H1 (cell line): ENCODE measurements around the gene RRAS. TPM values are rescaled to one million over a fixed set of nuclear protein-coding genes. Genes with fewer than 3 reads are reported as not detected.

Source experiments
- CTCF ChIA-PET: fragments of 300-600 bp; sonication (Branson Sonifier 250); formaldehyde crosslinking; loops from one replicate; lab custom pipeline; 2021; ENCODE audit not compliant: partially characterized antibody; lab: Charles Lee
- POLR2A ChIA-PET: fragments of 300-600 bp; sonication (Branson Sonifier 250); formaldehyde crosslinking; loops from one replicate; lab custom pipeline; 2021; ENCODE audit warnings: inconsistent platforms; ENCODE audit not compliant: partially characterized antibody; lab: Charles Lee
- DNase-seq, 2 experiments: peaks; one replicate each; pipeline versions ENCODE4 v3.0.0 to v3.0.0-alpha.2; 2010 to 2022; ENCODE audit warnings: low spot score in 2 of 2, low read depth in 1 of 2, mixed read lengths in 1 of 2
- FAIRE-seq: peaks from 2 replicates; lab custom pipeline; 2011; peaks lifted over from hg19 to GRCh38; lab: Jason Lieb, UNC
- H2AFZ ChIP-seq: 2 replicates; pipeline ENCODE4 v1.8.1; 2012; ENCODE audit warnings: low read length, inconsistent platforms
- H2AK5ac ChIP-seq: 2 replicates; pipeline ENCODE4 v1.6.1; 2013; ENCODE audit warnings: low read depth, low read length
- H2BK120ac ChIP-seq: replicated peaks from 2 replicates; pipeline ENCODE3; 2013; ENCODE audit warnings: low read depth, low read length, inconsistent platforms
- H2BK12ac ChIP-seq: 2 replicates; pipeline ENCODE4 v1.6.1; 2013; ENCODE audit warnings: low read depth, low read length
- H2BK15ac ChIP-seq: 2 replicates; pipeline ENCODE4 v1.6.1; 2013; ENCODE audit warnings: low read length
- H2BK20ac ChIP-seq: 2 replicates; pipeline ENCODE4 v1.6.1; 2013; ENCODE audit warnings: low read length
- H2BK5ac ChIP-seq: 2 replicates; pipeline ENCODE4 v1.6.1; 2013; ENCODE audit warnings: low read depth, low read length
- H3K14ac ChIP-seq: 2 replicates; pipeline ENCODE4 v1.6.1; 2013; ENCODE audit warnings: inconsistent platforms; ENCODE audit not compliant: insufficient read length
- H3K18ac ChIP-seq: 2 replicates; pipeline ENCODE4 v1.6.1; 2013; ENCODE audit warnings: low read length; ENCODE audit errors: extremely low read depth
- H3K23ac ChIP-seq: 2 replicates; pipeline ENCODE4 v1.6.1; 2013; ENCODE audit warnings: inconsistent platforms; ENCODE audit not compliant: insufficient read length
- H3K23me2 ChIP-seq: 2 replicates; pipeline ENCODE4 v1.6.1; 2013; ENCODE audit warnings: low read depth, low read length
- H3K27ac ChIP-seq: 2 replicates; pipeline ENCODE4 v1.6.1; 2011; ENCODE audit warnings: low read depth, low read length, inconsistent platforms
- H3K27me3 ChIP-seq, 4 experiments: replicated peaks in 1 of 4; 1 replicate in 1 of 4; 2 replicates in 3 of 4; pipeline versions ENCODE4 v1.6.1 to v1.8.1; 2011 to 2013; ENCODE audit warnings: low read length in 3 of 4, mild to moderate bottlenecking in 3 of 4, inconsistent platforms in 2 of 4, mixed read lengths in 2 of 4, moderate library complexity in 1 of 4; ENCODE audit not compliant: control insufficient read depth in 3 of 4, insufficient read depth in 3 of 4; ENCODE audit errors: extremely low read depth in 1 of 4
- H3K36me3 ChIP-seq, 4 experiments: 2 replicates each; pipeline versions ENCODE4 v1.6.1 to v1.8.1; 2011 to 2013; ENCODE audit warnings: mild to moderate bottlenecking in 4 of 4, low read length in 3 of 4, moderate library complexity in 2 of 4, control low read depth in 1 of 4, inconsistent platforms in 1 of 4; ENCODE audit not compliant: insufficient read depth in 4 of 4, control insufficient read depth in 2 of 4
- H3K4ac ChIP-seq: replicated peaks from 2 replicates; pipeline ENCODE3; 2013; ENCODE audit warnings: low read length, low read depth, mixed read lengths, inconsistent platforms; ENCODE audit not compliant: insufficient read length
- H3K4me1 ChIP-seq, 4 experiments: replicated peaks in 1 of 4; 1 replicate in 1 of 4; 2 replicates in 3 of 4; pipeline versions ENCODE4 v1.6.1 to v1.8.1; 2011 to 2013; ENCODE audit warnings: low read length in 3 of 4, inconsistent platforms in 2 of 4, mixed read lengths in 1 of 4; ENCODE audit not compliant: insufficient read depth in 4 of 4, control insufficient read depth in 3 of 4
- H3K4me2 ChIP-seq, 2 experiments: 2 replicates each; pipeline versions ENCODE4 v1.6.1 to v1.8.1; 2011 to 2013; ENCODE audit warnings: low read depth in 2 of 2, low read length in 2 of 2, control low read depth in 1 of 2, inconsistent platforms in 1 of 2, mild to moderate bottlenecking in 1 of 2; ENCODE audit not compliant: insufficient read depth in 1 of 2
- H3K4me3 ChIP-seq, 4 experiments: fragments of 200-600, 300-600 bp in 1 of 4; sonication (generic), shearing (Covaris generic), sonication (Bioruptor Twin) in 1 of 4; 2 replicates each; pipeline versions ENCODE4 v1.5.1 to v1.8.1; 2011 to 2016; ENCODE audit warnings: low read length in 4 of 4, low read depth in 3 of 4, control low read depth in 2 of 4, inconsistent platforms in 2 of 4, mild to moderate bottlenecking in 2 of 4, mixed read lengths in 1 of 4, moderate library complexity in 1 of 4; ENCODE audit not compliant: insufficient read depth in 2 of 4; ENCODE audit errors: extremely low read depth in 1 of 4
- H3K56ac ChIP-seq: replicated peaks from 2 replicates; pipeline ENCODE3; 2013; ENCODE audit warnings: low read depth, mild to moderate bottlenecking, mixed read lengths, low read length, inconsistent platforms; ENCODE audit not compliant: insufficient read length
- H3K79me1 ChIP-seq: 2 replicates; pipeline ENCODE4 v1.6.1; 2013; ENCODE audit warnings: low read depth, low read length, control low read depth
- H3K79me2 ChIP-seq, 2 experiments: 2 replicates each; pipeline versions ENCODE4 v1.6.1 to v1.8.1; 2012 to 2013; ENCODE audit warnings: low read length in 2 of 2, mild to moderate bottlenecking in 2 of 2, inconsistent platforms in 1 of 2; ENCODE audit not compliant: insufficient read depth in 2 of 2, control insufficient read depth in 1 of 2
- H3K9ac ChIP-seq, 4 experiments: replicated peaks in 1 of 4; 1 replicate in 1 of 4; 2 replicates in 3 of 4; pipeline versions ENCODE4 v1.6.1 to v1.8.1; 2011 to 2013; ENCODE audit warnings: low read depth in 3 of 4, low read length in 3 of 4, control low read depth in 2 of 4, mild to moderate bottlenecking in 2 of 4, moderate library complexity in 2 of 4, inconsistent platforms in 1 of 4; ENCODE audit errors: extremely low read depth in 1 of 4
- H3K9me3 ChIP-seq, 2 experiments: 2 replicates each; pipeline versions ENCODE4 v1.6.1 to v1.8.1; 2012 to 2013; ENCODE audit warnings: mild to moderate bottlenecking in 2 of 2, moderate library complexity in 2 of 2, control low read depth in 1 of 2, inconsistent platforms in 1 of 2, low read depth in 1 of 2, low read length in 1 of 2, mixed read lengths in 1 of 2; ENCODE audit not compliant: insufficient read depth in 2 of 2
- H4K20me1 ChIP-seq, 2 experiments: replicated peaks in 1 of 2; 2 replicates each; pipeline versions ENCODE3 to v1.8.1; 2011 to 2013; ENCODE audit warnings: inconsistent platforms in 2 of 2, low read length in 2 of 2, mild to moderate bottlenecking in 1 of 2; ENCODE audit not compliant: insufficient read depth in 2 of 2, control insufficient read depth in 1 of 2
- H4K5ac ChIP-seq: 2 replicates; pipeline ENCODE4 v1.6.1; 2013; ENCODE audit warnings: low read length, low read depth, mixed read lengths, inconsistent platforms; ENCODE audit not compliant: insufficient read length
- H4K8ac ChIP-seq: 2 replicates; pipeline ENCODE4 v1.8.0; 2013; ENCODE audit warnings: mild to moderate bottlenecking, moderate library complexity, low read length, inconsistent platforms; ENCODE audit not compliant: insufficient read depth; ENCODE audit errors: extremely low read depth
- H4K91ac ChIP-seq: replicated peaks from 2 replicates; pipeline ENCODE3; 2013; ENCODE audit warnings: low read length, mixed read lengths, inconsistent platforms; ENCODE audit not compliant: insufficient read length
- ATF3 ChIP-seq: IDR thresholded peaks from 2 replicates; pipeline ENCODE4 v1.6.1; 2011; ENCODE audit warnings: low read depth, mild to moderate bottlenecking, low read length; ENCODE audit not compliant: insufficient read depth
- CREB1 ChIP-seq: IDR thresholded peaks from 2 replicates; pipeline ENCODE4 v1.6.1; 2012; ENCODE audit warnings: inconsistent platforms
- CTCF ChIP-seq, 3 experiments: IDR thresholded peaks; 1 replicate in 2 of 3; 2 replicates in 1 of 3; pipeline versions ENCODE4 v1.5.1 to v1.6.1; 2011; ENCODE audit warnings: low read length in 3 of 3, mild to moderate bottlenecking in 3 of 3, inconsistent platforms in 2 of 3, low read depth in 1 of 3, moderate library complexity in 1 of 3; ENCODE audit not compliant: insufficient read depth in 1 of 3; ENCODE audit errors: control extremely low read depth in 1 of 3
- GABPA ChIP-seq: IDR thresholded peaks from 2 replicates; pipeline ENCODE4 v1.6.1; 2011; ENCODE audit warnings: mild to moderate bottlenecking, low read length, moderate library complexity, borderline replicate concordance; ENCODE audit not compliant: insufficient read depth
- HDAC6 ChIP-seq: IDR thresholded peaks from one replicate; pipeline ENCODE4 v1.7.1; 2012; ENCODE audit warnings: low read depth, mild to moderate bottlenecking, inconsistent platforms, low read length, moderate library complexity
- POLR2AphosphoS5 ChIP-seq: IDR thresholded peaks from 2 replicates; pipeline ENCODE4 v1.6.1; 2011; ENCODE audit warnings: low read depth, low read length
- WGBS, 2 experiments: shearing (Covaris generic) in 1 of 2; methylation state at CpG; one replicate each; pipeline versions ENCODE4 v1.1.6 to v1.1.7; 2013 to 2015; ENCODE audit warnings: low lambda C conversion rate in 2 of 2, mixed read lengths in 2 of 2, inconsistent platforms in 1 of 2, low coverage in 1 of 2, missing lambda C conversion rate in 1 of 2; ENCODE audit not compliant: insufficient replicate concordance in 2 of 2, insufficient coverage in 1 of 2, insufficient read length in 1 of 2; ENCODE audit errors: extremely low coverage in 1 of 2, missing lambda C conversion rate in 1 of 2; 5-methylcytosine and 5-hydroxymethylcytosine counted together
- polyA plus RNA-seq, 7 experiments: library from polyadenylated mRNA; depleted of rRNA in 3 of 7; stranded (reverse) in 5 of 7; unstranded in 2 of 7; fragments of >200 nt in 5 of 7; fragments of 200-250 nt in 2 of 7; gene quantifications; 1 replicate in 5 of 7; 2 replicates in 1 of 7; 4 replicates in 1 of 7; pipeline versions ENCODE4 v1.2.1 to v1.2.3, GENCODE V29; 2011 to 2013; ENCODE audit warnings: missing spikeins in 2 of 7, mixed read lengths in 2 of 7
- total RNA-seq: library from RNA; stranded (reverse); fragmentation: NEBNext Ultra II Directional; extraction: Animal tissue kit (Norgen Biotek cat#: 25700); gene quantifications from 2 replicates; pipeline ENCODE4 v1.2.1, GENCODE V29; 2021

RRAS gene
- total and polyA plus RNA-seq, 2 of the 8 experiments (the other 6 are each of a cell fraction or from before 2014, with no cell fraction given), result 17.7 to 49.1 TPM

- Histone ChIP-seq H4K8ac (no peak overlapping the region), H3K4me1 (peaks cover 0 to 17% (median 3%) of the 10 kb centered on the region in 4 experiments; a peak in 4 of 7 replicates), H3K9me3 (no peaks in the 10 kb centered on the region), H3K4ac (no peak overlapping the region), H2BK120ac (no peak overlapping the region), H3K23me2 (no peaks in the 10 kb centered on the region), H3K27ac (no peak overlapping the region), H2BK15ac (no peak overlapping the region), H3K4me3 (no peak overlapping the region), H2BK20ac (no peak overlapping the region), H3K4me2 (no peak overlapping the region), H4K91ac (no peak overlapping the region), H3K79me2 (no peaks in the 10 kb centered on the region), H3K23ac (no peak overlapping the region), H3K9ac (no peak overlapping the region), H2BK5ac (no peak overlapping the region), H2AK5ac (no peak overlapping the region), H3K56ac (no peak overlapping the region)
- CTCF ChIA-PET, result interaction anchor here (0.6 to 1.2 kb wide), 6 partner anchors 8 to 286 kb away, joined by 3 to 4 read pairs (median 3); partner anchors contain the start of gene RRAS
- WGBS, 2 experiments, result 85% methylated on average over 19 of the region's 19 CpGs; no CpG with 5 or more reads in 1 of the 2 experiments
- TF ChIP-seq CTCF (IDR thresholded peaks at IDR 0.05; ENCODE audit: control extremely low read depth in 1 of 3, insufficient read depth in 1 of 3, low read depth in 1 of 3, low read length in 3 of 3) (no peak), HDAC6 (no peak), ATF3 (no peak), GABPA (no peak), CREB1 (no peak), POLR2AphosphoS5 (0 out of 2 replicates have a peak, but pooled peaks have one; percentile 38)
- TF ChIP-seq, all 59 proteins: peak for 1
- POLR2A ChIA-PET, result interaction anchor here (0.8 to 50.7 kb wide), 9 partner anchors 8 to 135 kb away, joined by 3 to 840 read pairs (median 4); partner anchors contain the start of genes NOSIP, PRMT1, PRR12 and PRRG2
- H3K36me3 ChIP-seq, result peaks cover 0 to 12% (median under 1%) of the 10 kb centered on the region in 4 experiments; a peak in 5 of 8 replicates
- H2AFZ ChIP-seq, result no peak overlapping the region
- no peak overlapping the region for H3K18ac ChIP-seq
- no peaks in the 10 kb centered on the region for H3K79me1 ChIP-seq
- no peak overlapping the region for H2BK12ac ChIP-seq
- no peak overlapping the region for H4K5ac ChIP-seq
- H3K14ac ChIP-seq, result no peak overlapping the region
- H3K27me3 ChIP-seq, result no peaks in the 10 kb centered on the region
- FAIRE-seq (no peak), DNase-seq (no peak)
- peaks cover 0 to 2% of the 10 kb centered on the region in 2 experiments for H4K20me1 ChIP-seq
Measured at GRCh38 chr19:49631610-49632192, 8.2 kb downstream of the RRAS start.
